HepG2 (cell line): ENCODE data around the gene UNC5C. TPM values are rescaled to one million over a fixed set of nuclear protein-coding genes. Genes with fewer than 3 reads are reported as not detected.

ENCODE experiments used
- ATAC-seq: fragments of 200-7000 bp; cut with Tn5 transposase; 3 replicates; pipeline ENCODE4 v1.9.1; 2020; ENCODE audit warnings: mild to moderate bottlenecking, moderate library complexity
- BruUV-seq: library from RNA; stranded (reverse); fragments of 400-500 nt; replicated peaks from 2 replicates; lab custom pipeline; 2021; lab: Mats Ljungman, UMichigan
- CTCF ChIA-PET: fragments of 300-600 bp; formaldehyde crosslinking; extraction: SDS; loops from one replicate; lab custom pipeline; 2021; ENCODE audit warnings: low total read pairs, inconsistent platforms, low intra/inter-chr PET ratio; lab: Yijun Ruan, JAX
- POLR2A ChIA-PET: fragments of 350-600 bp; sonication (Branson Sonifier 250); formaldehyde crosslinking; loops from one replicate; lab custom pipeline; 2020; ENCODE audit warnings: antibody characterized with exemption, inconsistent platforms; lab: Yijun Ruan, JAX
- DNase-seq: peaks from one replicate; pipeline ENCODE4 v3.0.0-alpha.2; 2015; ENCODE audit warnings: low spot score
- FAIRE-seq: peaks from 3 replicates; lab custom pipeline; 2011; peaks lifted over from hg19 to GRCh38; lab: Jason Lieb, UNC
- H2AFZ ChIP-seq: one replicate; pipeline ENCODE4 v1.6.1; 2011; ENCODE audit warnings: low read length, inconsistent platforms
- H3K27ac ChIP-seq: fragments of 300-600 bp; 3 replicates; pipeline ENCODE4 v1.8.0; 2011; ENCODE audit warnings: mixed run types, mild to moderate bottlenecking, mixed read lengths, low read length, inconsistent platforms; ENCODE audit not compliant: insufficient read depth; ENCODE audit errors: extremely low read length
- H3K27me3 ChIP-seq, 2 experiments: fragments of 200-600 bp in 1 of 2; 2 replicates in 1 of 2; 3 replicates in 1 of 2; pipeline versions ENCODE4 v1.6.0 to v1.8.0; 2011; ENCODE audit warnings: low read length in 2 of 2, mild to moderate bottlenecking in 2 of 2, moderate library complexity in 2 of 2, inconsistent platforms in 1 of 2; ENCODE audit not compliant: insufficient read depth in 2 of 2, control insufficient read depth in 1 of 2
- H3K36me3 ChIP-seq, 2 experiments: fragments of 200-600 bp in 1 of 2; replicated peaks in 1 of 2; 2 replicates in 1 of 2; 3 replicates in 1 of 2; pipeline versions ENCODE4 v1.5.1 to v1.8.0; 2011; ENCODE audit warnings: low read length in 2 of 2, inconsistent platforms in 1 of 2; ENCODE audit not compliant: insufficient read depth in 2 of 2, control insufficient read depth in 1 of 2
- H3K4me1 ChIP-seq: 2 replicates; pipeline ENCODE4 v1.5.1; 2012; ENCODE audit warnings: low read length, inconsistent platforms; ENCODE audit not compliant: insufficient read depth
- H3K4me2 ChIP-seq: 2 replicates; pipeline ENCODE4 v1.6.0; 2011; ENCODE audit warnings: low read depth, low read length, inconsistent platforms
- H3K4me3 ChIP-seq, 3 experiments: fragments of 200-600 bp in 1 of 3; sonication (generic), shearing (Covaris generic) in 1 of 3; replicated peaks in 1 of 3; 2 replicates each; pipeline ENCODE4 v1.5.1; 2011 to 2016; ENCODE audit warnings: low read length in 3 of 3, inconsistent platforms in 2 of 3, low read depth in 2 of 3, mild to moderate bottlenecking in 2 of 3, control low read depth in 1 of 3, mixed read lengths in 1 of 3; ENCODE audit not compliant: insufficient read depth in 1 of 3
- H3K79me2 ChIP-seq: one replicate; pipeline ENCODE4 v1.6.1; 2011; ENCODE audit warnings: low read length, inconsistent platforms; ENCODE audit not compliant: insufficient read depth
- H3K9ac ChIP-seq: 2 replicates; pipeline ENCODE4 v1.6.0; 2011; ENCODE audit warnings: mild to moderate bottlenecking, low read depth, low read length, inconsistent platforms; ENCODE audit not compliant: insufficient read depth
- H3K9me3 ChIP-seq: 2 replicates; pipeline ENCODE4 v1.5.1; 2012; ENCODE audit warnings: mild to moderate bottlenecking, low read length
- H4K20me1 ChIP-seq: 2 replicates; pipeline ENCODE4 v1.6.0; 2011; ENCODE audit warnings: inconsistent platforms, mild to moderate bottlenecking, low read length, moderate library complexity; ENCODE audit not compliant: insufficient read depth
- GABPA ChIP-seq, 2 experiments: IDR thresholded peaks; 2 replicates each; pipeline ENCODE4 v1.6.1; 2011 to 2016; ENCODE audit warnings: low read depth in 2 of 2, low read length in 1 of 2, missing biosample characterization in 1 of 2, missing genetic modification characterization in 1 of 2
- GATAD1 ChIP-seq: IDR thresholded peaks from 2 replicates; pipeline ENCODE4 v1.6.1; 2016; ENCODE audit warnings: missing genetic modification reagents, missing compliant biosample characterization
- KLF12 ChIP-seq: sonication (generic); formaldehyde crosslinking; IDR thresholded peaks from 2 replicates; pipeline ENCODE4 v1.4.0; 2020; ENCODE audit warnings: missing genetic modification reagents, borderline replicate concordance
- MAFK ChIP-seq, 2 experiments: IDR thresholded peaks in 1 of 2; conservative IDR thresholded peaks in 1 of 2; 2 replicates each; pipeline ENCODE4 v1.6.1; 2011; ENCODE audit warnings: improper control_type of control experiment in 2 of 2, low read length in 2 of 2
- NFE2 ChIP-seq: sonication (generic); formaldehyde crosslinking; IDR thresholded peaks from 2 replicates; pipeline ENCODE4 v1.4.0; 2020; ENCODE audit warnings: missing genetic modification reagents
- NONO ChIP-seq, 2 experiments: fragments of 450-650 bp in 1 of 2; sonication (generic) in 1 of 2; formaldehyde crosslinking in 1 of 2; IDR thresholded peaks in 1 of 2; conservative IDR thresholded peaks in 1 of 2; 2 replicates each; pipeline versions ENCODE4 v1.6.1 to v1.8.0; 2017 to 2022; ENCODE audit warnings: mild to moderate bottlenecking in 1 of 2, missing genetic modification reagents in 1 of 2, moderate library complexity in 1 of 2
- SRSF1 ChIP-seq: fragments of 200-400 bp; formaldehyde crosslinking; optimal IDR thresholded peaks from 2 replicates; pipeline ENCODE3; 2017; ENCODE audit warnings: mild to moderate bottlenecking, low read depth, low read length, moderate library complexity
- ZNF33B ChIP-seq: sonication (generic); formaldehyde crosslinking; IDR thresholded peaks from 2 replicates; pipeline ENCODE4 v1.5.1; 2020; ENCODE audit warnings: mild to moderate bottlenecking, missing genetic modification reagents
- ZNF556 ChIP-seq: sonication (generic); formaldehyde crosslinking; IDR thresholded peaks from 2 replicates; pipeline ENCODE4 v1.4.0; 2020; ENCODE audit warnings: mild to moderate bottlenecking, missing genetic modification reagents, borderline replicate concordance
- ZNF749 ChIP-seq: sonication (generic); formaldehyde crosslinking; IDR thresholded peaks from 2 replicates; pipeline ENCODE4 v1.8.0; 2022; ENCODE audit warnings: mild to moderate bottlenecking, missing genetic modification reagents, moderate library complexity, borderline replicate concordance
- in situ Hi-C: cut with HindIII; loops from 2 replicates; pipeline ENCODE4 v1.10.0; 2017; ENCODE audit warnings: low pct_unique_long_range_greater_than_20kb; ENCODE audit not compliant: extremely low pct_ligation_motif_present
- intact Hi-C: fragments of 100-400 bp; cut with micrococcal nuclease; formaldehyde crosslinking; loops from one replicate; pipeline ENCODE4 v1.10.0; 2022; ENCODE audit not compliant: unreplicated experiment
- polyA plus RNA-seq, 8 experiments: library from polyadenylated mRNA; depleted of rRNA in 3 of 8; stranded (reverse) in 7 of 8; unstranded in 1 of 8; fragments of >200 nt; fragmentation: Illumina TruSeq in 4 of 8; extraction: Trizol in 4 of 8; gene quantifications; 2 replicates each; pipeline versions ENCODE4 v1.2.1 to v1.2.3, GENCODE V29; 2011 to 2016; ENCODE audit warnings: low read depth in 4 of 8, missing spikeins in 1 of 8, mixed read lengths in 1 of 8; ENCODE audit not compliant: insufficient read depth in 1 of 8
- total RNA-seq, 5 experiments: library from RNA; depleted of rRNA; stranded (reverse); fragments of >200 nt; fragmentation: Illumina TruSeq; extraction: Trizol; gene quantifications; 2 replicates each; pipeline ENCODE4 v1.2.3, GENCODE V29; 2016; ENCODE audit warnings: low read depth in 1 of 5

The UNC5C gene
- total and polyA plus RNA-seq, 2 of the 13 experiments (the other 11 are each of a cell fraction or from before 2014, with no cell fraction given): not detected

GRCh38 chr4:95409750-95410149 lies 139.0 kb downstream of the UNC5C start (continued):
- TF ChIP-seq KLF12 (CRISPR knock-in tag): no peak

DNA sequence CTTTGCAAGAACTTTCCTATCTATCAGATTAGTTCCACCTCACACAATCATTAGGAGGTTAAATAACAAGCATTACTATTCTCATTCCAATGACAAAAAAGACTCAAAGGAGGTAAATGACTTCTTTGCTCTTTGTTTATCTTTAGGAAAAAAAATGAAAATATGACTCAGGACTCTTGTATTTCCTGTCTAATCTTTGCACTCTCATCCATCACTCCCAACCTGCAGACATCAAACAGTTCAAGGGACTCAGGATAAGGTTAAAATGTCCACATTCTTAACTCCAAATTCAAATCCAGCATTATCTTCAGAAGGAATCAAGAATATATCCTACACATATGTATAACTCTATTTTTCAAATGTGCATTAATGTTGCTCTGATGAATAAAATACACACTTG lies 139.6 kb downstream of the UNC5C start:
- Histone ChIP-seq H3K4me1 (no peaks in the 10 kb centered on the region), H4K20me1 (no peaks in the 10 kb centered on the region), H3K79me2 (no peaks in the 10 kb centered on the region), H3K4me3 (no peak overlapping the region), H3K9ac (no peak overlapping the region), H3K4me2 (no peak overlapping the region), H3K9me3 (no peaks in the 10 kb centered on the region), H3K27me3 (no peaks in the 10 kb centered on the region), H3K27ac (no peak overlapping the region), H3K36me3 (no peaks in the 10 kb centered on the region), H2AFZ (no peak overlapping the region)
- TF ChIP-seq ZNF33B (CRISPR knock-in tag): no peak
- no peak for TF ChIP-seq NONO (IDR thresholded peaks at IDR 0.05)
- no peak for TF ChIP-seq NONO (CRISPR knock-in tag; conservative IDR thresholded peaks at IDR 0.05)
- no peak for TF ChIP-seq GABPA (IDR thresholded peaks at IDR 0.05; ENCODE audit: low read depth, low read length)
- TF ChIP-seq GABPA (CRISPR knock-in tag; IDR thresholded peaks at IDR 0.05; ENCODE audit: low read depth): 0 out of 2 replicates have a peak, but pooled peaks have one; percentile 29
- no peak for TF ChIP-seq GATAD1
- TF ChIP-seq NFE2 (CRISPR knock-in tag): no peak
- intact Hi-C loops: no loop called here
- in situ Hi-C loops: no loop called here
- no TSS peak for BruUV-seq
- ChIA-PET POLR2A (no interaction called here), CTCF (no interaction called here)
- FAIRE-seq: no peak
- peak; percentile 15 for DNase-seq
- no peak for ATAC-seq

DNA sequence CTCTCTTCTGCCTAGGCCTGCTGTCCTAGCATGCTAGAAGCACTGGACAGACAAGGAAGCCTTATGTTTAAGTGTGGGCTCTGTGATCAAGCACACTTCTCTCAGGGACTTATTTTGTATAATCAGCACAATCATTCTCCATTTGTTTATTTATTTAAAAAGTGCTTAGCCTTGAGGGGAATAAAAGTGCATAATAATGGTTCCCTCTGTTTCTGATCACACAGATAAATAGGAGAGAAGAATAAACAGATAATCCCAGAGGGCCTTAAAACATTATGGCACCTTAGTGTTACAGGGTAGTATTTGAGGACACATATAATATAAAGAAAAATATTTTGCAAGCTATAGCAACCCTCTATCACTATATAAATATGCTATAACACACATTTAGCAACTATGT lies 146.5 kb downstream of the UNC5C start:
- in situ Hi-C loops (no loop called here), intact Hi-C loops (no loop called here)
- no TSS peak for BruUV-seq
- Histone ChIP-seq H3K9me3 (no peaks in the 10 kb centered on the region), H3K9ac (no peak overlapping the region), H2AFZ (no peak overlapping the region), H3K27me3 (no peaks in the 10 kb centered on the region), H3K4me2 (no peak overlapping the region), H3K4me1 (no peaks in the 10 kb centered on the region), H3K4me3 (no peak overlapping the region), H3K79me2 (no peaks in the 10 kb centered on the region), H3K36me3 (no peaks in the 10 kb centered on the region), H3K27ac (no peak overlapping the region), H4K20me1 (no peaks in the 10 kb centered on the region)
- ChIA-PET POLR2A (no interaction called here), CTCF (no interaction called here)
- ATAC-seq (no peak), FAIRE-seq (no peak), DNase-seq (no peak)
- TF ChIP-seq ZNF556 (CRISPR knock-in tag): no peak
- no peak for TF ChIP-seq SRSF1
- TF ChIP-seq ZNF749: no peak
- peak in 1 of 2 experiments; percentile 31; a peak in 1 of 4 replicates for TF ChIP-seq MAFK (conservative IDR thresholded peaks at IDR 0.05 in 1 of 2, IDR thresholded peaks at IDR 0.05 in 1 of 2; ENCODE audit: low read length in 2 of 2)
